GM10266 (cell line): ENCODE results near the gene COX7B2.

Source experiments
- DNase-seq: peaks from one replicate; pipeline ENCODE4 v3.0.0; 2012; ENCODE audit errors: extremely low spot score
- CTCF ChIP-seq: IDR thresholded peaks from 2 replicates; pipeline ENCODE4 v1.5.1; 2012; ENCODE audit warnings: mild to moderate bottlenecking, low read depth; ENCODE audit not compliant: control insufficient read depth, insufficient read depth; ENCODE audit errors: missing control alignments

COX7B2 gene

GRCh38 chr4:46949822-46950221, 40.8 kb upstream of the COX7B2 start:
- no peak for TF ChIP-seq CTCF

GRCh38 chr4:46947541-46947940, 38.5 kb upstream of the COX7B2 start:
- no peak for TF ChIP-seq CTCF
- DNase-seq: no peak

More at GRCh38 chr4:46949822-46950221, 40.8 kb upstream of the COX7B2 start:
- no peak for DNase-seq

- no peak for TF ChIP-seq CTCF
Measured at GRCh38 chr4:46946919-46947536, 38.0 kb upstream of the COX7B2 start.

GRCh38 chr4:46945062-46945461, 36.0 kb upstream of the COX7B2 start:
- TF ChIP-seq CTCF: no peak
- no peak for DNase-seq

More at GRCh38 chr4:46946919-46947536, 38.0 kb upstream of the COX7B2 start:
- no peak for DNase-seq

- DNase-seq: no peak
- no peak for TF ChIP-seq CTCF
Measured at GRCh38 chr4:46944345-46944744, 35.3 kb upstream of the COX7B2 start.

GRCh38 chr4:46937493-46937892, 28.4 kb upstream of the COX7B2 start:
- TF ChIP-seq CTCF: peak; percentile 21
- peak; percentile 4 for DNase-seq

GRCh38 chr4:46934726-46935125, 25.7 kb upstream of the COX7B2 start:
- TF ChIP-seq CTCF: no peak
- DNase-seq: no peak
